ENCODE measurements around the gene N4BP2L2. TPM values are rescaled to one million over a fixed set of nuclear protein-coding genes. Genes with fewer than 3 reads are reported as not detected.
A peak's percentile ranks its signal among the peaks of the same experiment; 100 is the strongest.

N4BP2L2 gene
- total and polyA plus RNA-seq, 2 of the 13 experiments (the other 11 are each of a cell fraction or from before 2014, with no cell fraction given) = 58.9 to 81.2 TPM

- TF ChIP-seq PCBP1 (IDR thresholded peaks at IDR 0.05; ENCODE audit: borderline replicate concordance, low read depth, low read length) (no peak), ZFP37 (CRISPR knock-in tag; IDR thresholded peaks at IDR 0.05; ENCODE audit: borderline replicate concordance) (no peak), KLF13 (CRISPR knock-in tag; IDR thresholded peaks at IDR 0.05) (no peak), CREB1 (IDR thresholded peaks at IDR 0.05) (peak; percentile 42), CREB1 (CRISPR knock-in tag; IDR thresholded peaks at IDR 0.05) (peak; percentile 95), HMGA1 (CRISPR knock-in tag; conservative IDR thresholded peaks at IDR 0.05) (no peak), SP1 (IDR thresholded peaks at IDR 0.05) (no peak), SP1 (CRISPR knock-in tag; IDR thresholded peaks at IDR 0.05) (peak; percentile 30; the same call in 1 of the 2 replicates), ZNF652 (CRISPR knock-in tag; IDR thresholded peaks at IDR 0.05; ENCODE audit: borderline replicate concordance, low read depth) (no peak), SMAD9 (CRISPR knock-in tag; IDR thresholded peaks at IDR 0.05) (no peak), ZHX1 (CRISPR knock-in tag; IDR thresholded peaks at IDR 0.05; ENCODE audit: low read depth) (peak; percentile 93), ZKSCAN8 (CRISPR knock-in tag; IDR thresholded peaks at IDR 0.05; ENCODE audit: borderline replicate concordance) (no peak), AGO1 (IDR thresholded peaks at IDR 0.05; ENCODE audit: low read depth, low read length, poor library complexity, severe bottlenecking) (no peak), NFATC3 (CRISPR knock-in tag; IDR thresholded peaks at IDR 0.05) (no peak; the same call in 1 of the 2 replicates), POLR2AphosphoS2 (IDR thresholded peaks at IDR 0.05; ENCODE audit: low read depth, low read length) (no peak; the same call in 1 of the 2 replicates), ZNF660 (CRISPR knock-in tag; IDR thresholded peaks at IDR 0.05; ENCODE audit: borderline replicate concordance, low read depth) (no peak), MXD1 (CRISPR knock-in tag; IDR thresholded peaks at IDR 0.05) (no peak), ZNF10 (CRISPR knock-in tag; IDR thresholded peaks at IDR 0.05; ENCODE audit: borderline replicate concordance, low read depth) (no peak), ZNF619 (CRISPR knock-in tag; IDR thresholded peaks at IDR 0.05) (no peak), ZSCAN20 (CRISPR knock-in tag; IDR thresholded peaks at IDR 0.05; ENCODE audit: borderline replicate concordance) (no peak), MIER2 (CRISPR knock-in tag; IDR thresholded peaks at IDR 0.05) (0 out of 2 replicates have a peak, but pooled peaks have one; percentile 12), XBP1 (CRISPR knock-in tag; IDR thresholded peaks at IDR 0.05) (no peak), CENPBD1 (CRISPR knock-in tag; IDR thresholded peaks at IDR 0.05; ENCODE audit: borderline replicate concordance, low read depth) (no peak), ZNF263 (CRISPR knock-in tag; IDR thresholded peaks at IDR 0.05) (no peak), ZNF746 (CRISPR knock-in tag; IDR thresholded peaks at IDR 0.05) (no peak), NRL (CRISPR knock-in tag; IDR thresholded peaks at IDR 0.05; ENCODE audit: borderline replicate concordance) (no peak), TAF1 (CRISPR knock-in tag; IDR thresholded peaks at IDR 0.05) (peak; percentile 33), GATAD2A (CRISPR knock-in tag; IDR thresholded peaks at IDR 0.05) (peak; percentile 54), MAFF (IDR thresholded peaks at IDR 0.05; ENCODE audit: low read depth, low read length) (0 out of 2 replicates have a peak, but pooled peaks have one; percentile 0), SPEN (CRISPR knock-in tag; IDR thresholded peaks at IDR 0.05; ENCODE audit: low read depth) (no peak), ZSCAN21 (CRISPR knock-in tag; IDR thresholded peaks at IDR 0.05; ENCODE audit: borderline replicate concordance) (no peak)
Measured at GRCh38 chr13:32538621-32539246, at the start of gene N4BP2L2 (continued).
